ENCODE data around the gene PWP1.
"Not testable (repeated sequence)": the region's sequence is repeated elsewhere in the genome, so short reads cannot be mapped to it uniquely, and the experiment has no call there.

PWP1 gene

DNA sequence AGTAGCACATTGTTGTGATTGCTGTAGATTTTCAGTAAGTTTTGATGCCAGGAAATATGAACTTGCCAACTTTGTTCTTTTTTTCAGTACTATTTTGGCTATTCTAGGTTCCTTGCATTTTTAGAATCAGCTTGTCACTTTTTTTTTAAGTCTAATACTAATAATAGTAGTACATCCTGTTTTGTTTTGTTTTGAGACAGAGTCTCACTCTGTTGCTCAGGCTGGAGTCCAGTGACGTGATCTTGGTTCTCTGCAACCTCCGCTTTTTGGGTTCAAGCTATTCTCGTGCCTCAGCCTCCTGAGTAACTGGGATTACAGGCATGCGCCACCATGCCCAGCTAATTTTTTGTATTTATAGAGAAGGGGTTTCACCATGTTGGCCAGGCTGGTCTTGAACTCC, 16.5 kb downstream of the PWP1 start:
- TF ChIP-seq, protein P1, sequence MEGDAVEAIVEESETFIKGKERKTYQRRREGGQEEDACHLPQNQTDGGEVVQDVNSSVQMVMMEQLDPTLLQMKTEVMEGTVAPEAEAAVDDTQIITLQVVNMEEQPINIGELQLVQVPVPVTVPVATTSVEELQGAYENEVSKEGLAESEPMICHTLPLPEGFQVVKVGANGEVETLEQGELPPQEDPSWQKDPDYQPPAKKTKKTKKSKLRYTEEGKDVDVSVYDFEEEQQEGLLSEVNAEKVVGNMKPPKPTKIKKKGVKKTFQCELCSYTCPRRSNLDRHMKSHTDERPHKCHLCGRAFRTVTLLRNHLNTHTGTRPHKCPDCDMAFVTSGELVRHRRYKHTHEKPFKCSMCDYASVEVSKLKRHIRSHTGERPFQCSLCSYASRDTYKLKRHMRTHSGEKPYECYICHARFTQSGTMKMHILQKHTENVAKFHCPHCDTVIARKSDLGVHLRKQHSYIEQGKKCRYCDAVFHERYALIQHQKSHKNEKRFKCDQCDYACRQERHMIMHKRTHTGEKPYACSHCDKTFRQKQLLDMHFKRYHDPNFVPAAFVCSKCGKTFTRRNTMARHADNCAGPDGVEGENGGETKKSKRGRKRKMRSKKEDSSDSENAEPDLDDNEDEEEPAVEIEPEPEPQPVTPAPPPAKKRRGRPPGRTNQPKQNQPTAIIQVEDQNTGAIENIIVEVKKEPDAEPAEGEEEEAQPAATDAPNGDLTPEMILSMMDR (conservative IDR thresholded peaks at IDR 0.05; ENCODE audit: low read depth) = no peak
- H3K27ac ChIP-seq = no peak overlapping the region
- DNase-seq (ENCODE audit: low spot score) = no peak
- POLR2A ChIA-PET (ENCODE audit: low non-redundant PET) = no interaction called here
- CTCF ChIA-PET = no interaction called here

DNA sequence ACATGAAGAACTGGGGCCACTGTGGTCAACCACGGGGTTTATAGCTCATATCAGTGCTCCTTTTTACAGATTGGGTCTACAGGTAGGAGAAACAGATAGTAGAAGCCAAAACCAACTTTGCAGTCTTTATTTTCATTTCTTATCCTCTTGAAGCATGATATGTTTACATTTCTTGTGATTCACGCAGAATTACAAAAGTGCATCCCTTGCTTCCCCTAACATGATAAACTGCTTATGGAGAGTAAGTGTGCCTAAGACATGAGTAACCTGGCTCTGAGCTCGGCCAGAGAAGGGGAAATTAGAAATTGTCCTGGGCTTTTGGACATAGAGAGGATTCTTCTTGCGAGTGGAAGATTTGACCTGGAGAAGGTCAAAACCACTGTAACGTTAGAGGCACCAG, 18.4 kb downstream of the PWP1 start:
- H3K27ac ChIP-seq = no peak overlapping the region
- ChIA-PET CTCF (no interaction called here), POLR2A (ENCODE audit: low non-redundant PET) (no interaction called here)
- no peak for DNase-seq (ENCODE audit: low spot score)
- TF ChIP-seq, protein P1 (conservative IDR thresholded peaks at IDR 0.05; ENCODE audit: low read depth) = no peak

DNA sequence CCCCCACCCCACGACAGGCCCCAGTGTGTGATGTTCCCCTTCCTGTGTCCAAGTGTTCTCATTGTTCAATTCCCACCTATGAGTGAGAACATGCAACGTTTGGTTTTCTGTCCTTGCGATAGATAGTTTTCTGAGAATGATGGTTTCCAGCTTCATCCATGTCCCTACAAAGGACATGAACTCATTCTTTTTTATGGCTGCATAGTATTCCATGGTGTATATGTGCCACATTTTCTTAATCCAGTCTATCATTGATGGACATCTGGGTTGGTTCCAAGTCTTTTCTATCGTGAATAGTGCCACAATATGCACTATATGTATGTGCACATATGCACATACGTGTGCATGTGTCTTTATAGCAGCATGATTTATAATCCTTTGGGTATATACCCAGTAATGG, 19.9 kb downstream of the PWP1 start:
- H3K27ac ChIP-seq; DNase-seq (ENCODE audit: low spot score); CTCF ChIA-PET; POLR2A ChIA-PET (ENCODE audit: low non-redundant PET): not testable (repeated sequence)

DNA sequence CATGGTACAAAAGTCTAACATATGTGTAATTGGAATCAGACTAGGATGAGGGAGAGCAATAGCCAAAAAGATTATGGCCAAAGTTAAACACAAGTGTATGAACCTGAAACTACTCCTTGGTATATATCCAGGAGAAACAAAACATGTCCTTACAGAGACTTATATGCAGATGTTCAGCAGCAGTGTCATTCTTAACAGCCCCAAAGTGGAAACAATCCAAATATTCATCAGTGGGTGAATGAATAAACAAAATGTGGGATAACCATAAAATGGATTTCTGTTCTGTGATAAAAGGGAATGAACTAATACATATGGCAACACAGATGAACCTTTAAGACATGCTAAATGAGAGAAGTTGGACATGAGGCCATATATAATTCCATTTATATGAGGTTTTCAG, 30.2 kb downstream of the PWP1 start:
- TF ChIP-seq, protein P1 (conservative IDR thresholded peaks at IDR 0.05; ENCODE audit: low read depth) = no peak
- ChIA-PET CTCF (no interaction called here), POLR2A (ENCODE audit: low non-redundant PET) (no interaction called here)
- no peak for DNase-seq (ENCODE audit: low spot score)
- no peak overlapping the region for H3K27ac ChIP-seq

DNA sequence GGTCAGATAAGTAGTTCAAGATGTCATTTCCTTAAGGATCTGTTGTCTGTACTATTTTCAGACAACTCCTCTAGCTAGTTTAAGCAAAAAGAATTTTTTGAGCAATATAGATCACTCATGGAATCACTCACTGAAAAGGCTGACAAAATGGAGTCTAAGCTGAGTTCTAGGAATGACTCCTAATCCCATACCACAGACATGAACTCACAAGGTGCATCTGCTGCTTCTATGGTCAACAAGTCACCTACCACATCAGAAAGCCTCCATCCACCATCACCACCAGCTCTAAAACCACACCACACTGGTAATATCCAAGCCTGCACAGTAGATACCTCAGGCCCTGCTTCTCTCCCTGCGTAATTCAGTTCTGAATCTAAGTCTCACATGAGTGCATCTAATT, 33.0 kb downstream of the PWP1 start:
- DNase-seq (ENCODE audit: low spot score) = no peak
- POLR2A ChIA-PET (ENCODE audit: low non-redundant PET) = no interaction called here
- CTCF ChIA-PET = no interaction called here
- H3K27ac ChIP-seq = no peak overlapping the region
- TF ChIP-seq, protein P1 (conservative IDR thresholded peaks at IDR 0.05; ENCODE audit: low read depth) = no peak

DNA sequence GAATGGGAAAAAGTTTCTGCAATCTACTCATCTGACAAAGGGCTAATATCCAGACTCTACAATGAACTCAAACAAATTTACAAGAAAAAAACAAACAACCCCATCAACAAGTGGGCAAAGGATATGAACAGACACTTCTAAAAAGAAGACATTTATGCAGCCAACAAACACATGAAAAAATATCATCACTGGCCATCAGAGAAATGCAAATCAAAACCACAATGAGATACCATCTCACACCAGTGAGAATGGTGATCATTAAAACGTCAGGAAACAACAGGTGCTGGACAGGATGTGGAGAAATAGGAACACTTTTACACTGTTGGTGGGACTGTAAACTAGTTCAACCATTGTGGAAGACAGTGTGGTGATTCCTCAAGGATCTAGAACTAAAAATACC, 41.7 kb downstream of the PWP1 start:
- DNase-seq (ENCODE audit: low spot score); CTCF ChIA-PET; POLR2A ChIA-PET (ENCODE audit: low non-redundant PET); H3K27ac ChIP-seq: not testable (repeated sequence)

DNA sequence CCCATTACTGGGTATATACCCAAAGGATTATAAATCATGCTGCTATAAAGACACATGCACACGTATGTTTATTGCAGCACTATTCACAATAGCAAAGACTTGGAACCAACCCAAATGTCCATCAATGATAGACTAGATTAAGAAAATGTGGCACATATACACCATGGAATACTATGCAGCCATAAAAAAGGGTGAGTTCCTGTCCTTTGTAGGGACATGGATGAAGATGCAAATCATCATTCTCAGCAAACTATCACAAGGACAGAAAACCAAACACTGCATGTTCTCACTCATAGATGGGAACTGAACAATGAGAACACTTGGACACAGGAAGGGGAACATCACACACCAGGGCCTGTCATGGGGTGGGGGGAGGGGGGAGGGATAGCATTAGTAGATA, 42.1 kb downstream of the PWP1 start:
- H3K27ac ChIP-seq; CTCF ChIA-PET; POLR2A ChIA-PET (ENCODE audit: low non-redundant PET); DNase-seq (ENCODE audit: low spot score): not testable (repeated sequence)

DNA sequence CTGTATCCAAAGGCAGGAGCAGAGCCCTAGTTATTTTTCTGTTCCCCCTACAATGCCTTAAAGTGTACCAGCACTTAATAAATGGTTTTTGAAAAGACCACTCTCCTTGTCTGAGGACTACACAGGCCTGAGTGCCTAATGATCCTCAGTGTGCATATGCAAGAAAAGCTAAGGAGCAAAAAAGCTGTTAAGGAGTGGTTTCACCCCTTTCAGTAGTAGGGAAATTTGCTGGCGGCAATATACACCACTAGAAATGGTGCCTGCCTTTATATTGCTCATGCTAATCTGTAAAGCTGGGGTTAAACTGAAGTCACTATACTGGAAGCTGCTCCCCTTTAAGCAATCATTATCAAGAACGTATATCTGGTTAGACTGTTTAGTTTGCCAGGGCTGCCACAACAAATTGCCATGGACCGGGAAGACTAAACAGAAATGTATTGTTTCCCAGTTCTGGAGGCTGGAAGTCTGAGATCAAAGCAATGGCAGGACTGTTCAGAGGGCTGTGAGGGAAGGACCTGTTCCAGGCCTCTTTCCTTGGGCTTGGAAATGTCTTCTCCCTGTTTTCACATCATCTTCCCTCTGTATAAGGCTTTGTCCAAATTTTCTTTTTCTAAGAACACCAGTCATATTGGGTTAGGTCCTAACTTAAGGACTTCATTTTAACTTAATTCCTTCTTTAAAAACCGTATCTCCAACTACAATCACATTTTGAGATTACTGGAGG, 45.2 kb downstream of the PWP1 start:
- TF ChIP-seq, protein P1 (conservative IDR thresholded peaks at IDR 0.05; ENCODE audit: low read depth) = no peak
- ChIA-PET POLR2A (ENCODE audit: low non-redundant PET) (no interaction called here), CTCF (no interaction called here)
- H3K27ac ChIP-seq = no peak overlapping the region
- no peak for DNase-seq (ENCODE audit: low spot score)

Data from RWPE1 (cell line).